ENCODE measurements around the gene ENPEP. TPM values are rescaled to one million over a fixed set of nuclear protein-coding genes. Genes with fewer than 3 reads are reported as not detected.

ENPEP gene
- total and polyA plus RNA-seq, 9 donors = 0.91 to 4.7 (median 2.2) TPM

DNA sequence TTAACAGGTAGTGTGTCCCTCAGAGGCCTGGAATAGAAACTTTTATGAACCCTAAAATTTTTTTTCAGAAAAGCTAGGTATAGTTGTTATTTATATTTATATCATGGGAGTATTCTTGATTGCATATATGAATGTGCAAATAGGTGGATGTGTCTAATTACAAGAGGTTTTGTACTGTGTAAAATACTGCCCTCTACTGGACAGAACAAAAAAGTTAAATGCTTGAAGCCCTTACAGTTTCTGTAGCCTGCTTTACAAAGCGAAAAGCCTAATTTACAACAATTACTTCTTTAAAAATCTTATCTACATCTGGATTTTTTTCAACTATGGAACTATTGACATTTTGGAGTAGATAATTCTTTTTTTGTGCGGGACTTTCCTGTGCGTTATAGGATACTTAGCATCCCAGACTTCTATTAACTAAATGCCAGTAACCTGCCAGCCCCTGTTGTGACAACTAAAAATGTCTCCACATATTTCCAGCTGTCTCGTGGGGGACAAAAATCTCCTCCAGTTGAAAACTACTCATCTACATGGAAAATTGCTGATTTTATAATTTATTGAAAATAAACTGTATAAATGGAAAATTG, 35.1 kb downstream of the ENPEP start:
- intact Hi-C loops (cut with DNase I) = loop anchor here in 1 of 4 donors (5.0 kb wide), 1 partner anchor 504 kb away; no protein-coding TSS in a partner anchor
- H3K27ac ChIP-seq = no peak overlapping the region
- DNase-seq = no peak
- H3K27me3 ChIP-seq = no peaks in the 10 kb centered on the region
- TF ChIP-seq EP300 (IDR thresholded peaks at IDR 0.05) = no peak
- TF ChIP-seq, protein P1, sequence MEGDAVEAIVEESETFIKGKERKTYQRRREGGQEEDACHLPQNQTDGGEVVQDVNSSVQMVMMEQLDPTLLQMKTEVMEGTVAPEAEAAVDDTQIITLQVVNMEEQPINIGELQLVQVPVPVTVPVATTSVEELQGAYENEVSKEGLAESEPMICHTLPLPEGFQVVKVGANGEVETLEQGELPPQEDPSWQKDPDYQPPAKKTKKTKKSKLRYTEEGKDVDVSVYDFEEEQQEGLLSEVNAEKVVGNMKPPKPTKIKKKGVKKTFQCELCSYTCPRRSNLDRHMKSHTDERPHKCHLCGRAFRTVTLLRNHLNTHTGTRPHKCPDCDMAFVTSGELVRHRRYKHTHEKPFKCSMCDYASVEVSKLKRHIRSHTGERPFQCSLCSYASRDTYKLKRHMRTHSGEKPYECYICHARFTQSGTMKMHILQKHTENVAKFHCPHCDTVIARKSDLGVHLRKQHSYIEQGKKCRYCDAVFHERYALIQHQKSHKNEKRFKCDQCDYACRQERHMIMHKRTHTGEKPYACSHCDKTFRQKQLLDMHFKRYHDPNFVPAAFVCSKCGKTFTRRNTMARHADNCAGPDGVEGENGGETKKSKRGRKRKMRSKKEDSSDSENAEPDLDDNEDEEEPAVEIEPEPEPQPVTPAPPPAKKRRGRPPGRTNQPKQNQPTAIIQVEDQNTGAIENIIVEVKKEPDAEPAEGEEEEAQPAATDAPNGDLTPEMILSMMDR (IDR thresholded peaks at IDR 0.05) = peak; percentile 14 to 38 (median 31)
- 32 to 42% (median 36%) methylated on average over 4 of the region's 4 CpGs for WGBS, 3 donors
- H3K4me1 ChIP-seq (ENCODE audit: insufficient read depth) = no peaks in the 10 kb centered on the region
- H3K36me3 ChIP-seq = no peaks in the 10 kb centered on the region
- no peaks in the 10 kb centered on the region for H3K9me3 ChIP-seq
- H3K4me3 ChIP-seq = no peak overlapping the region

DNA sequence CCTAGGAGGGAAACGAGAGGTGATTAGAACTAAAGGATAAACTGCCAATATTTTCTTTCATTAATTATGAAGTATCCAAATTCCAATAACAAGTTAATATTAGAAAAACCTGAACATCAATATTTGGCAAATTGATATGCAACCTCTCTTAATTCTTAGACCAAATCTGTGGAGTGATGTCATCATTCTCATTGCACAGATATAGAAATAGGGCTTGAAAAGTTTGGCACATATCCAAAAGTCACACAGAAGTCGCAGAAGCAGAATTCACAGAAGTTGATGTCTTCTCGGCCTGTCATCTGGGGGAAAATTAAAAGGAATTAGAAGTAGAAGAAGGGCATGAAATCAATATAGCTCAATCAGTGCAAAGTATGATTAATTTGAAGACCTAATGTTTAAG, 36.9 kb downstream of the ENPEP start:
- DNase-seq = no peak
- 61 to 75% (median 68%) methylated on average over 3 of the region's 3 CpGs for WGBS, 3 donors
- Histone ChIP-seq H3K27ac (no peak overlapping the region), H3K4me3 (no peak overlapping the region), H3K4me1 (ENCODE audit: insufficient read depth) (no peaks in the 10 kb centered on the region), H3K27me3 (no peaks in the 10 kb centered on the region), H3K9me3 (no peaks in the 10 kb centered on the region), H3K36me3 (no peaks in the 10 kb centered on the region)
- intact Hi-C loops (cut with DNase I) = loop anchor here in 1 of 4 donors (5.0 kb wide), 1 partner anchor 506 kb away; no protein-coding TSS in a partner anchor
- TF ChIP-seq, protein P1 (IDR thresholded peaks at IDR 0.05) = no peak
- no peak for TF ChIP-seq EP300 (IDR thresholded peaks at IDR 0.05)

DNA sequence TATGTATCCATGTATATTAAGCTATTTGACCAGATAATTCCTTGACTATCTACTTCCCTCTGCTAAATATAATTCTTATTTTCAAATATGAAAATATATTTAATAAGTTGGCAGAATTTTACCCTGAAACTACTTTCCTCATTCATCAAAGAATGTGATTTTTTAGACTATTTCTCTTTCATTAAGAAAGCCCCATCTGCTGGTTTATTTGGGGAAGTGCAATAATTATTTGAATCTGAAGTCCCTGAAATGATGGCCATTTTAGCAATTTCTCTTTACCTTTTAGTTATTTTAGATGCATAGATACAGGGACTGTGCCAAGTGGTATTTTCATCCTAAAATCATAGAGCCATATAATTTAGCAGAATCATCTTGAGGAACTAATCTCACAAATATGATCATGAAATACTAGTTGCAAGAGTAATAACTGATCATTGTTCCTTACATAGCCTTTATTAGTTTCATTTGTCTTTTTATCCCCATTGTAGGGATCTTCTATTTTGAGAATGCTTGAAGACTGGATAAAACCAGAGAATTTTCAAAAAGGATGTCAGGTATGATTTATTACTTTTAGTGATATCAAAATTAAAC, 39.0 kb downstream of the ENPEP start:
- Histone ChIP-seq H3K4me3 (no peak overlapping the region), H3K9me3 (no peaks in the 10 kb centered on the region), H3K27me3 (no peaks in the 10 kb centered on the region), H3K27ac (no peak overlapping the region), H3K36me3 (no peaks in the 10 kb centered on the region), H3K4me1 (ENCODE audit: insufficient read depth) (no peaks in the 10 kb centered on the region)
- TF ChIP-seq, protein P1 (IDR thresholded peaks at IDR 0.05) = peak in 1 of 3 donors; percentile 8
- TF ChIP-seq EP300 (IDR thresholded peaks at IDR 0.05) = no peak
- no peak for TF ChIP-seq POLR2A (IDR thresholded peaks at IDR 0.05)
- no peak for DNase-seq
- intact Hi-C loops (cut with DNase I) = loop anchor here (5.0 kb wide), 3 partner anchors 303 to 518 kb away; no protein-coding TSS in a partner anchor

- 16 to 40% (median 18%) methylated on average over 5 of the region's 5 CpGs for WGBS, 3 donors
- Histone ChIP-seq H3K9me3 (no peaks in the 10 kb centered on the region), H3K27ac (peak overlapping the region in 1 of 2 donors; percentile 59), H3K4me1 (ENCODE audit: insufficient read depth) (no peaks in the 10 kb centered on the region), H3K36me3 (no peaks in the 10 kb centered on the region), H3K27me3 (no peaks in the 10 kb centered on the region), H3K4me3 (peak overlapping the region; percentile 30)
- intact Hi-C loops (cut with DNase I) = loop anchor here in 3 of 4 donors (2.0 to 5.0 kb wide), 3 partner anchors 303 to 518 kb away; no protein-coding TSS in a partner anchor
- no peak for DNase-seq
- TF ChIP-seq, protein P1 (IDR thresholded peaks at IDR 0.05) = no peak
- TF ChIP-seq POLR2A (IDR thresholded peaks at IDR 0.05) (no peak), EP300 (IDR thresholded peaks at IDR 0.05) (no peak)
Observed at GRCh38 chr4:110515676-110516075, 39.7 kb downstream of the ENPEP start.
